Testis (tissue), 3 donors: ENCODE measurements around the gene SLC22A12. TPM values are rescaled to one million over a fixed set of nuclear protein-coding genes. Genes with fewer than 3 reads are reported as not detected.
"Not testable (repeated sequence)": the region's sequence is repeated elsewhere in the genome, so short reads cannot be mapped to it uniquely, and the experiment has no call there.

Source experiments
- DNase-seq: peaks from one replicate; pipeline ENCODE4 v3.0.0-alpha.2; 2019
- H3K27ac ChIP-seq, 2 donors: fragments of 200-600 bp; sonication (generic); one replicate each; pipeline ENCODE4 v1.5.1; 2019
- H3K27me3 ChIP-seq: fragments of 200-600 bp; sonication (generic); one replicate; pipeline ENCODE4 v1.5.1; 2019
- H3K36me3 ChIP-seq: fragments of 200-600 bp; sonication (generic); one replicate; pipeline ENCODE4 v1.5.1; 2017; ENCODE audit warnings: low read depth; ENCODE audit errors: missing control alignments
- H3K4me1 ChIP-seq: fragments of 200-600 bp; sonication (generic); one replicate; pipeline ENCODE4 v1.5.1; 2019
- H3K4me3 ChIP-seq, 2 donors: fragments of 200-600 bp; sonication (generic); one replicate each; pipeline ENCODE4 v1.5.1; 2017 to 2019
- H3K9me3 ChIP-seq: fragments of 200-600 bp; sonication (generic); one replicate; pipeline ENCODE4 v1.5.1; 2017
- POLR2A ChIP-seq: fragments of 450-650 bp; IDR thresholded peaks from one replicate; pipeline ENCODE4 v1.6.1; 2017; ENCODE audit warnings: antibody characterized with exemption, mild to moderate bottlenecking, moderate library complexity
- WGBS, 2 donors: methylation state at CpG; one replicate each; pipeline ENCODE4 v1.1.5; 2018; 5-methylcytosine and 5-hydroxymethylcytosine counted together
- intact Hi-C: fragments of 100-400 bp; cut with DNase I; formaldehyde crosslinking; loops from one replicate; pipeline ENCODE4 v1.15.1; 2023; ENCODE audit warnings: low total_unique reads
- polyA plus RNA-seq: library from polyadenylated mRNA; stranded (reverse); fragments of 350-450 nt; fragmentation: Illumina TruSeq; extraction: RNeasy Lipid Tissue Mini Kit (QIAGEN cat#74804); gene quantifications from one replicate; pipeline ENCODE4 v1.2.3, GENCODE V29; 2014; ENCODE audit warnings: low read depth, low replicate concordance; ENCODE audit not compliant: insufficient read depth
- total RNA-seq, 2 donors: library from RNA; depleted of rRNA; stranded (reverse); fragments of >200 nt; gene quantifications; one replicate each; pipeline ENCODE4 v1.2.3, GENCODE V29; 2016
- TF ChIP-seq, protein P1 (sequence below), 3 experiments: fragments of 450-650 bp in 2 of 3; fragments of 200-600 bp in 1 of 3; sonication (generic) in 1 of 3; IDR thresholded peaks; one replicate each; pipeline ENCODE4 v1.5.1; 2016 to 2019; ENCODE audit warnings: antibody characterized with exemption in 3 of 3, mild to moderate bottlenecking in 2 of 3, moderate library complexity in 1 of 3

The SLC22A12 gene
- total and polyA plus RNA-seq, 3 donors from 2014 or later = not detected

- Histone ChIP-seq H3K27me3 (no peaks in the 10 kb centered on the region), H3K4me3 (no peak overlapping the region), H3K9me3 (no peaks in the 10 kb centered on the region), H3K27ac (no peak overlapping the region), H3K4me1 (no peaks in the 10 kb centered on the region), H3K36me3 (no peaks in the 10 kb centered on the region)
- no peak for TF ChIP-seq POLR2A
- TF ChIP-seq, protein P1, sequence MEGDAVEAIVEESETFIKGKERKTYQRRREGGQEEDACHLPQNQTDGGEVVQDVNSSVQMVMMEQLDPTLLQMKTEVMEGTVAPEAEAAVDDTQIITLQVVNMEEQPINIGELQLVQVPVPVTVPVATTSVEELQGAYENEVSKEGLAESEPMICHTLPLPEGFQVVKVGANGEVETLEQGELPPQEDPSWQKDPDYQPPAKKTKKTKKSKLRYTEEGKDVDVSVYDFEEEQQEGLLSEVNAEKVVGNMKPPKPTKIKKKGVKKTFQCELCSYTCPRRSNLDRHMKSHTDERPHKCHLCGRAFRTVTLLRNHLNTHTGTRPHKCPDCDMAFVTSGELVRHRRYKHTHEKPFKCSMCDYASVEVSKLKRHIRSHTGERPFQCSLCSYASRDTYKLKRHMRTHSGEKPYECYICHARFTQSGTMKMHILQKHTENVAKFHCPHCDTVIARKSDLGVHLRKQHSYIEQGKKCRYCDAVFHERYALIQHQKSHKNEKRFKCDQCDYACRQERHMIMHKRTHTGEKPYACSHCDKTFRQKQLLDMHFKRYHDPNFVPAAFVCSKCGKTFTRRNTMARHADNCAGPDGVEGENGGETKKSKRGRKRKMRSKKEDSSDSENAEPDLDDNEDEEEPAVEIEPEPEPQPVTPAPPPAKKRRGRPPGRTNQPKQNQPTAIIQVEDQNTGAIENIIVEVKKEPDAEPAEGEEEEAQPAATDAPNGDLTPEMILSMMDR (IDR thresholded peaks at IDR 0.05) = no peak
- 89 to 93% methylated on average over 11 to 14 of the region's 14 CpGs for whole genome bisulfite sequencing, 2 donors
- intact Hi-C loops = no loop called here
- DNase-seq = no peak
Observed at GRCh38 chr11:64594159-64594939, 3.3 kb downstream of the SLC22A12 start.

DNA sequence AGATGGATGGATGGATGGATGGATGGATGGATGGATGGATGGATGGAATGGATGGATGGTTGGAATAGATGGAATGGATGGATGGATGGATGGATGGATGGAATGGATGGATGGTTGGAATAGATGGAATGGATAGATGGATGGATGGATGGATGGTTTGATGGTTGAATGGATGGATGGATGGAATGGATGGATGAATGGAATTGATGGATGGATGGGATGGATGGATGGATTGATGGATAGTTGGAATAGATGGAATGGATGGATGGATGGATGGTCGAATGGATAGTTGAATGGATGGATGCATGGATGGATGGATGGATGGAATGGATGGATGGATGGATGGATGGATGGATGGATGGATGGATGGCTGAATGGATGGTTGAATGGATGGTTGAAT lies 4.9 kb downstream of the SLC22A12 start:
- DNase-seq, H3K36me3 ChIP-seq, H3K27ac ChIP-seq, H3K4me3 ChIP-seq, intact Hi-C loops, H3K27me3 ChIP-seq, H3K9me3 ChIP-seq, H3K4me1 ChIP-seq: not testable (repeated sequence)
- 55 to 65% methylated on average over 1 of the region's 1 CpG for WGBS, 2 donors

- TF ChIP-seq POLR2A = no peak
- TF ChIP-seq, protein P1 (IDR thresholded peaks at IDR 0.05) = no peak
Observed at GRCh38 chr11:64597671-64598101, 6.7 kb downstream of the SLC22A12 start.

GRCh38 chr11:64598106-64598796 lies 7.2 kb downstream of the SLC22A12 start:
- Histone ChIP-seq H3K27ac (no peak overlapping the region), H3K36me3 (no peaks in the 10 kb centered on the region), H3K4me1 (no peaks in the 10 kb centered on the region), H3K27me3 (no peaks in the 10 kb centered on the region), H3K9me3 (no peaks in the 10 kb centered on the region), H3K4me3 (no peak overlapping the region)
- no peak for DNase-seq
- 94 to 100% methylated on average over 1 to 12 of the region's 12 CpGs for WGBS, 2 donors
- intact Hi-C loops = no loop called here
- TF ChIP-seq, protein P1 (IDR thresholded peaks at IDR 0.05) = no peak
- no peak for TF ChIP-seq POLR2A

More at GRCh38 chr11:64597671-64598101, 6.7 kb downstream of the SLC22A12 start:
- no peaks in the 10 kb centered on the region for H3K27me3 ChIP-seq
- DNase-seq = no peak
- no peak overlapping the region for H3K4me3 ChIP-seq
- H3K9me3 ChIP-seq = no peaks in the 10 kb centered on the region
- H3K36me3 ChIP-seq = no peaks in the 10 kb centered on the region
- H3K27ac ChIP-seq = no peak overlapping the region
- intact Hi-C loops = no loop called here
- no peaks in the 10 kb centered on the region for H3K4me1 ChIP-seq
- 92% methylated on average over 12 to 13 of the region's 13 CpGs for WGBS, 2 donors

DNA sequence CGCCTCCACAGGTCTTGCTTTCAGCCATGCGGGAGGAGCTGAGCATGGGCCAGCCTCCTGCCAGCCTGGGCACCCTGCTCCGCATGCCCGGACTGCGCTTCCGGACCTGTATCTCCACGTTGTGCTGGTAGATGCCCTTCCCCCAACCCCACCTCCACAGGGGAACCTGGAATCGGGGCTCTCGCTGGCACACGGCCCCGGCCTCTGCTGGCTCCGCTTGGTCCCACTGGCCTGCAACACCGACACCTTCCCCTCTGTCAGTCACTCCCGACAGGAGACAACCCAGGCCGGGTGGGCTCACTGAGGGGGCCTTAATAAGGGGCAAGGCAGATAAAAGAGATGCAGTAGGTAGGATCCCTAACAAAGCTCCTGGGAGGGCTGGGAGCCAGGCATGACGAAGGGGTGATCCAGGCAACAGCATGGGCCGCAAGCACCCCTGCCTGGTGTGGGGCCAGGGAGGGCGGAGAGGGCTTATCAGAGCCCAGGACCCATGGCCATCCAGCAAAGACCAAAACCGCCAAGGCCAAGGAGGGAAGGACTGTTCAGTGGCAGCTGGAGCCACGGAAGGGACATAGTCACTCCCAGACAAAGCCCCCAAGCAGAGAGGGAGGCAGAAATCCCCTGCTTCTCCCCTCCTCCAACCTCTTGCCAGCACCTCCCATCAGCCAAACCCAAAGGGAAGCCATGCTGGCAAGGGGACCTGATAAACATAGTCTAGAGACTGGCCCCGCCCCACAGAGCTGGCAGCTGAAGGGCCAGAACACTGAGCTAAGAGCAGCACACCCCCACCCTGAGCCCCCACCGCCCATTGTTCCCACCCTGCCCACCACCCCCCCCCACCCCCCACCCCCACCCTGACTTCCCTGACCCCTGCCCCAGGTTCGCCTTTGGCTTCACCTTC lies 8.0 kb downstream of the SLC22A12 start:
- no peaks in the 10 kb centered on the region for H3K9me3 ChIP-seq
- H3K4me3 ChIP-seq = no peak overlapping the region
- no peaks in the 10 kb centered on the region for H3K27me3 ChIP-seq
- intact Hi-C loops = no loop called here
- no peaks in the 10 kb centered on the region for H3K4me1 ChIP-seq
- TF ChIP-seq POLR2A = no peak
- TF ChIP-seq, protein P1 (IDR thresholded peaks at IDR 0.05) = no peak
- DNase-seq = no peak
- H3K27ac ChIP-seq = no peak overlapping the region
- 87 to 93% methylated on average over 3 to 23 of the region's 23 CpGs for WGBS, 2 donors
- no peaks in the 10 kb centered on the region for H3K36me3 ChIP-seq
